Keratinocyte (primary cell): ENCODE results near the gene NOL3. TPM values are rescaled to one million over a fixed set of nuclear protein-coding genes. Genes with fewer than 3 reads are reported as not detected.

ENCODE experiments used
- DNase-seq: peaks from one replicate; pipeline ENCODE4 v3.0.0-alpha.2; 2011; ENCODE audit warnings: low read depth, missing footprints, low spot score
- FAIRE-seq: peaks from 2 replicates; lab custom pipeline; 2011; peaks lifted over from hg19 to GRCh38; lab: Jason Lieb, UNC
- H2AFZ ChIP-seq: 2 replicates; pipeline ENCODE4 v1.6.0; 2012; ENCODE audit warnings: low read length, control low read depth, inconsistent platforms; ENCODE audit not compliant: control insufficient read depth
- H3K27ac ChIP-seq: 2 replicates; pipeline ENCODE4 v1.5.1; 2011; ENCODE audit warnings: low read length; ENCODE audit not compliant: control insufficient read depth, insufficient read depth
- H3K27me3 ChIP-seq: 3 replicates; pipeline ENCODE4 v1.6.0; 2011; ENCODE audit warnings: low read length; ENCODE audit not compliant: control insufficient read depth, insufficient read depth; ENCODE audit errors: extremely low read depth
- H3K36me3 ChIP-seq, 2 experiments: 2 replicates in 1 of 2; 3 replicates in 1 of 2; pipeline ENCODE4 v1.5.1; 2011; ENCODE audit warnings: low read length in 2 of 2, mild to moderate bottlenecking in 1 of 2; ENCODE audit not compliant: control insufficient read depth in 2 of 2, insufficient read depth in 2 of 2; ENCODE audit errors: extremely low read depth in 1 of 2
- H3K4me1 ChIP-seq: 3 replicates; pipeline ENCODE4 v1.5.1; 2011; ENCODE audit warnings: low read length; ENCODE audit not compliant: control insufficient read depth, insufficient read depth; ENCODE audit errors: extremely low read depth
- H3K4me2 ChIP-seq: 3 replicates; pipeline ENCODE4 v1.6.0; 2011; ENCODE audit warnings: low read depth, low read length; ENCODE audit not compliant: control insufficient read depth, insufficient read depth; ENCODE audit errors: extremely low read depth
- H3K4me3 ChIP-seq, 3 experiments: fragments of 200-600 bp in 1 of 3; sonication (generic) in 1 of 3; 2 replicates in 2 of 3; 3 replicates in 1 of 3; pipeline ENCODE4 v1.5.1; 2011 to 2016; ENCODE audit warnings: low read length in 3 of 3, mild to moderate bottlenecking in 3 of 3, control low read depth in 2 of 3, inconsistent platforms in 1 of 3, low read depth in 1 of 3, mixed read lengths in 1 of 3, mixed run types in 1 of 3, moderate library complexity in 1 of 3; ENCODE audit not compliant: control insufficient read depth in 2 of 3, insufficient read depth in 2 of 3; ENCODE audit errors: extremely low read depth in 1 of 3
- H3K79me2 ChIP-seq: 2 replicates; pipeline ENCODE4 v1.6.0; 2012; ENCODE audit warnings: low read length; ENCODE audit not compliant: control insufficient read depth, insufficient read depth
- H3K9ac ChIP-seq: 3 replicates; pipeline ENCODE4 v1.6.0; 2011; ENCODE audit warnings: low read length; ENCODE audit not compliant: control insufficient read depth, insufficient read depth; ENCODE audit errors: extremely low read depth
- H3K9me1 ChIP-seq: 3 replicates; pipeline ENCODE4 v1.6.0; 2011; ENCODE audit warnings: low read length; ENCODE audit not compliant: control insufficient read depth, insufficient read depth; ENCODE audit errors: extremely low read depth
- H3K9me3 ChIP-seq: 2 replicates; pipeline ENCODE4 v1.5.1; 2012; ENCODE audit warnings: low read depth, low read length; ENCODE audit not compliant: control insufficient read depth
- H4K20me1 ChIP-seq: 3 replicates; pipeline ENCODE4 v1.6.0; 2011; ENCODE audit warnings: low read length; ENCODE audit not compliant: control insufficient read depth, insufficient read depth; ENCODE audit errors: extremely low read depth
- CTCF ChIP-seq, 3 experiments: IDR thresholded peaks in 1 of 3; conservative IDR thresholded peaks in 1 of 3; optimal IDR thresholded peaks in 1 of 3; 2 replicates in 2 of 3; 3 replicates in 1 of 3; pipeline versions ENCODE3 to v1.5.1; 2011; ENCODE audit warnings: low read length in 3 of 3, mild to moderate bottlenecking in 3 of 3, moderate library complexity in 2 of 3, control low read depth in 1 of 3, inconsistent platforms in 1 of 3; ENCODE audit not compliant: insufficient read depth in 2 of 3; ENCODE audit errors: extremely low read depth in 1 of 3
- EZH2 ChIP-seq: IDR thresholded peaks from one replicate; pipeline ENCODE4 v1.6.1; 2012; ENCODE audit warnings: inconsistent platforms, mild to moderate bottlenecking, low read length, moderate library complexity
- dilution Hi-C: fragments of 300-500 bp; cut with MboI; formaldehyde crosslinking; loops from one replicate; pipeline ENCODE4 v1.7.0; 2020; ENCODE audit warnings: low sequenced_read_pairs; ENCODE audit not compliant: extremely low pct_ligation_motif_present
- polyA plus RNA-seq, 5 experiments: library from polyadenylated mRNA; depleted of rRNA in 3 of 5; stranded (reverse) in 3 of 5; stranded (forward) in 1 of 5; unstranded in 1 of 5; fragments of >200 nt; gene quantifications; 1 replicate in 1 of 5; 2 replicates in 3 of 5; 3 replicates in 1 of 5; pipeline versions ENCODE4 v1.2.1 to v1.2.3, GENCODE V29; 2011 to 2012; ENCODE audit warnings: missing spikeins in 2 of 5, low read depth in 1 of 5, low replicate concordance in 1 of 5

NOL3 gene
- polyA plus RNA-seq, 1 donor (not counting 4 experiments of a cell fraction or from before 2014, with no cell fraction given) = 16.8 TPM

- no peaks in the 10 kb centered on the region for H3K79me2 ChIP-seq
- TF ChIP-seq CTCF (optimal IDR thresholded peaks at IDR 0.05 in 1 of 3, IDR thresholded peaks at IDR 0.05 in 1 of 3, conservative IDR thresholded peaks at IDR 0.05 in 1 of 3; ENCODE audit: extremely low read depth in 1 of 3, insufficient read depth in 2 of 3, low read length in 3 of 3) = no peak
- no peak for TF ChIP-seq EZH2
- H3K27ac ChIP-seq = no peak overlapping the region
- no peaks in the 10 kb centered on the region for H3K9me3 ChIP-seq
- H3K9ac ChIP-seq = no peak overlapping the region
- dilution Hi-C loops = no loop called here
- no peak overlapping the region for H2AFZ ChIP-seq
- peaks cover 14% of the 10 kb centered on the region for H3K4me1 ChIP-seq
- H3K27me3 ChIP-seq = no peaks in the 10 kb centered on the region
- FAIRE-seq (no peak), DNase-seq (no peak)
- H3K4me3 ChIP-seq = no peak overlapping the region
- H3K36me3 ChIP-seq = peaks cover 36 to 41% of the 10 kb centered on the region in 2 experiments
- H4K20me1 ChIP-seq = no peaks in the 10 kb centered on the region
- no peaks in the 10 kb centered on the region for H3K9me1 ChIP-seq
- H3K4me2 ChIP-seq = no peak overlapping the region
Observed at GRCh38 chr16:67148221-67148620, 22.1 kb upstream of the NOL3 start.

GRCh38 chr16:67148656-67149275 lies 21.6 kb upstream of the NOL3 start:
- H3K4me3 ChIP-seq = no peak overlapping the region
- no peaks in the 10 kb centered on the region for H3K27me3 ChIP-seq
- peaks cover 14% of the 10 kb centered on the region for H3K4me1 ChIP-seq
- H3K27ac ChIP-seq = no peak overlapping the region
- TF ChIP-seq EZH2 (no peak), CTCF (optimal IDR thresholded peaks at IDR 0.05 in 1 of 3, IDR thresholded peaks at IDR 0.05 in 1 of 3, conservative IDR thresholded peaks at IDR 0.05 in 1 of 3; ENCODE audit: extremely low read depth in 1 of 3, insufficient read depth in 2 of 3, low read length in 3 of 3) (no peak)
- peaks cover 34 to 38% of the 10 kb centered on the region in 2 experiments for H3K36me3 ChIP-seq
- FAIRE-seq (no peak), DNase-seq (no peak)
- no peaks in the 10 kb centered on the region for H4K20me1 ChIP-seq
- H3K9me1 ChIP-seq = no peaks in the 10 kb centered on the region
- H3K9ac ChIP-seq = no peak overlapping the region
- no peak overlapping the region for H3K4me2 ChIP-seq
- no peaks in the 10 kb centered on the region for H3K9me3 ChIP-seq
- H3K79me2 ChIP-seq = no peaks in the 10 kb centered on the region
- dilution Hi-C loops = no loop called here
- H2AFZ ChIP-seq = no peak overlapping the region
